ENCODE results near the gene RCN1.
"Not testable (repeated sequence)": the region's sequence is repeated elsewhere in the genome, so short reads cannot be mapped to it uniquely, and the experiment has no call there.

Gene RCN1

GRCh38 chr11:32110795-32111194 is 19.9 kb downstream of the RCN1 start:
- DNase-seq: no peak

- DNase-seq: no peak
Measured at GRCh38 chr11:32113200-32113919, 22.5 kb downstream of the RCN1 start.

- DNase-seq: no peak
Measured at GRCh38 chr11:32113920-32114203, 23.0 kb downstream of the RCN1 start.

GRCh38 chr11:32115446-32115845 is 24.6 kb downstream of the RCN1 start:
- no peak for DNase-seq

GRCh38 chr11:32116668-32117067 is 25.8 kb downstream of the RCN1 start:
- no peak for DNase-seq

GRCh38 chr11:32118025-32118974 is 27.4 kb downstream of the RCN1 start:
- DNase-seq: no peak

GRCh38 chr11:32119139-32119538 is 28.3 kb downstream of the RCN1 start:
- DNase-seq: not testable (repeated sequence)

- no peak for DNase-seq
Measured at GRCh38 chr11:32121012-32121411, 30.1 kb downstream of the RCN1 start.

- DNase-seq: no peak
Measured at GRCh38 chr11:32122200-32122599, 31.3 kb downstream of the RCN1 start.

- no peak for DNase-seq
Measured at GRCh38 chr11:32131321-32131720, 40.4 kb downstream of the RCN1 start.

GRCh38 chr11:32136657-32137056 is 45.8 kb downstream of the RCN1 start:
- no peak for DNase-seq

- DNase-seq: no peak
Measured at GRCh38 chr11:32137263-32137662, 46.4 kb downstream of the RCN1 start.

GRCh38 chr11:32137869-32138268 is 47.0 kb downstream of the RCN1 start:
- no peak for DNase-seq

GRCh38 chr11:32138902-32139301 is 48.0 kb downstream of the RCN1 start:
- DNase-seq: no peak

GRCh38 chr11:32139896-32140520 is 49.1 kb downstream of the RCN1 start:
- no peak for DNase-seq

GRCh38 chr11:32141745-32142546 is 51.1 kb downstream of the RCN1 start:
- DNase-seq: no peak

- DNase-seq: no peak
Measured at GRCh38 chr11:32143378-32143777, 52.5 kb downstream of the RCN1 start.

- DNase-seq: no peak
Measured at GRCh38 chr11:32145282-32145681, 54.4 kb downstream of the RCN1 start.

- DNase-seq: no peak
Measured at GRCh38 chr11:32148895-32149294, 58.0 kb downstream of the RCN1 start.

- DNase-seq: no peak
Measured at GRCh38 chr11:32149748-32150147, 58.9 kb downstream of the RCN1 start.

GRCh38 chr11:32151027-32151426 is 60.2 kb downstream of the RCN1 start:
- no peak for DNase-seq

- no peak for DNase-seq
Measured at GRCh38 chr11:32152216-32152615, 61.3 kb downstream of the RCN1 start.

Data from hypothalamus (tissue), 51 donors.